Duodenal mucosa (tissue), 2 donors: ENCODE measurements around the gene UBAP1L.
"Not testable (repeated sequence)": the region's sequence is repeated elsewhere in the genome, so short reads cannot be mapped to it uniquely, and the experiment has no call there.

ENCODE experiments used
- H3K27ac ChIP-seq: one replicate; pipeline ENCODE4 v1.7.0; 2013; ENCODE audit warnings: low read depth, low read length
- H3K27me3 ChIP-seq, 2 donors: one replicate each; pipeline ENCODE4 v1.7.0; 2013; ENCODE audit warnings: low read length in 2 of 2, control low read depth in 1 of 2; ENCODE audit not compliant: insufficient read depth in 2 of 2, control insufficient read depth in 1 of 2
- H3K36me3 ChIP-seq, 2 donors: one replicate each; pipeline ENCODE4 v1.7.0; 2013; ENCODE audit warnings: low read length in 2 of 2, control low read depth in 1 of 2; ENCODE audit not compliant: insufficient read depth in 2 of 2, control insufficient read depth in 1 of 2
- H3K4me1 ChIP-seq, 2 donors: one replicate each; pipeline ENCODE4 v1.7.0; 2013; ENCODE audit warnings: low read length in 2 of 2, control low read depth in 1 of 2; ENCODE audit not compliant: insufficient read depth in 2 of 2, control insufficient read depth in 1 of 2
- H3K4me3 ChIP-seq, 2 donors: one replicate each; pipeline ENCODE4 v1.7.0; 2013; ENCODE audit warnings: low read length in 2 of 2, low read depth in 1 of 2
- H3K9ac ChIP-seq, 2 donors: one replicate each; pipeline ENCODE4 v1.7.0; 2013; ENCODE audit warnings: low read length in 2 of 2, low read depth in 1 of 2
- H3K9me3 ChIP-seq, 2 donors: one replicate each; pipeline ENCODE4 v1.7.0; 2013; ENCODE audit warnings: low read length in 2 of 2, control low read depth in 1 of 2; ENCODE audit not compliant: control insufficient read depth in 1 of 2

UBAP1L gene

GRCh38 chr15:65101411-65101890, 13.5 kb downstream of the UBAP1L start:
- no peaks in the 10 kb centered on the region for H3K9me3 ChIP-seq
- H3K27ac ChIP-seq, result no peak overlapping the region
- peaks cover 0 to 8% of the 10 kb centered on the region in 2 donors for H3K4me1 ChIP-seq
- no peak overlapping the region for H3K9ac ChIP-seq
- no peaks in the 10 kb centered on the region for H3K27me3 ChIP-seq
- peaks cover 25 to 43% of the 10 kb centered on the region in 2 donors for H3K36me3 ChIP-seq
- no peak overlapping the region for H3K4me3 ChIP-seq

GRCh38 chr15:65100442-65100841, 14.6 kb downstream of the UBAP1L start:
- Histone ChIP-seq H3K9ac (no peak overlapping the region), H3K4me3 (no peak overlapping the region), H3K9me3 (no peaks in the 10 kb centered on the region), H3K4me1 (peaks cover 7 to 9% of the 10 kb centered on the region in 2 donors), H3K27me3 (no peaks in the 10 kb centered on the region), H3K36me3 (peaks cover 25 to 35% of the 10 kb centered on the region in 2 donors), H3K27ac (no peak overlapping the region)

- not testable (repeated sequence) for H3K4me3 ChIP-seq, H3K9me3 ChIP-seq, H3K27me3 ChIP-seq, H3K9ac ChIP-seq, H3K27ac ChIP-seq
- Histone ChIP-seq H3K4me1 (peaks cover 13 to 16% of the 10 kb centered on the region in 2 donors), H3K36me3 (peaks cover 25 to 35% of the 10 kb centered on the region in 2 donors)
These were observed 15.2 kb downstream of the UBAP1L start for GRCh38 chr15:65099801-65100200.

- no peak overlapping the region for H3K9ac ChIP-seq
- no peak overlapping the region for H3K4me3 ChIP-seq
- H3K27ac ChIP-seq, result no peak overlapping the region
- peaks cover 25 to 35% of the 10 kb centered on the region in 2 donors for H3K36me3 ChIP-seq
- H3K27me3 ChIP-seq, result no peaks in the 10 kb centered on the region
- H3K4me1 ChIP-seq, result peaks cover 18 to 19% of the 10 kb centered on the region in 2 donors
- no peaks in the 10 kb centered on the region for H3K9me3 ChIP-seq
These were observed 15.7 kb downstream of the UBAP1L start for GRCh38 chr15:65099336-65099735.

GRCh38 chr15:65097651-65098263, 17.2 kb downstream of the UBAP1L start:
- no peak overlapping the region for H3K27ac ChIP-seq
- H3K4me1 ChIP-seq, result peaks cover 22 to 23% of the 10 kb centered on the region in 2 donors
- H3K36me3 ChIP-seq, result peaks cover 20 to 29% of the 10 kb centered on the region in 2 donors

GRCh38 chr15:65096481-65097385, 18.3 kb downstream of the UBAP1L start:
- no peaks in the 10 kb centered on the region for H3K9me3 ChIP-seq
- H3K4me3 ChIP-seq, result no peak overlapping the region
- H3K36me3 ChIP-seq, result peaks cover 20 to 29% of the 10 kb centered on the region in 2 donors
- no peaks in the 10 kb centered on the region for H3K27me3 ChIP-seq
- no peak overlapping the region for H3K9ac ChIP-seq
- H3K4me1 ChIP-seq, result peaks cover 22 to 23% of the 10 kb centered on the region in 2 donors
- no peak overlapping the region for H3K27ac ChIP-seq

More at GRCh38 chr15:65097651-65098263, 17.2 kb downstream of the UBAP1L start:
- no peaks in the 10 kb centered on the region for H3K9me3 ChIP-seq
- no peak overlapping the region for H3K4me3 ChIP-seq
- H3K27me3 ChIP-seq, result no peaks in the 10 kb centered on the region
- H3K9ac ChIP-seq, result no peak overlapping the region

GRCh38 chr15:65095747-65096104, 19.3 kb downstream of the UBAP1L start:
- H3K4me1 ChIP-seq, result peaks cover 21 to 22% of the 10 kb centered on the region in 2 donors
- H3K27ac ChIP-seq, result no peak overlapping the region
- no peak overlapping the region for H3K9ac ChIP-seq
- peaks cover 20 to 24% of the 10 kb centered on the region in 2 donors for H3K36me3 ChIP-seq
- no peaks in the 10 kb centered on the region for H3K27me3 ChIP-seq
- no peaks in the 10 kb centered on the region for H3K9me3 ChIP-seq
- no peak overlapping the region for H3K4me3 ChIP-seq

GRCh38 chr15:65095011-65095746, 19.8 kb downstream of the UBAP1L start:
- no peak overlapping the region for H3K27ac ChIP-seq
- H3K9ac ChIP-seq, result peak overlapping the region in 1 of 2 donors; percentile 20

GRCh38 chr15:65094294-65094995, 20.6 kb downstream of the UBAP1L start:
- peaks cover 19 to 29% of the 10 kb centered on the region in 2 donors for H3K4me1 ChIP-seq
- peaks cover 17 to 19% of the 10 kb centered on the region in 2 donors for H3K36me3 ChIP-seq
- H3K4me3 ChIP-seq, result no peak overlapping the region
- H3K27me3 ChIP-seq, result no peaks in the 10 kb centered on the region
- no peak overlapping the region for H3K27ac ChIP-seq
- no peak overlapping the region for H3K9ac ChIP-seq
- no peaks in the 10 kb centered on the region for H3K9me3 ChIP-seq

More at GRCh38 chr15:65095011-65095746, 19.8 kb downstream of the UBAP1L start:
- Histone ChIP-seq H3K9me3 (no peaks in the 10 kb centered on the region), H3K4me1 (peaks cover 15 to 22% of the 10 kb centered on the region in 2 donors), H3K36me3 (peaks cover 20 to 21% of the 10 kb centered on the region in 2 donors), H3K27me3 (no peaks in the 10 kb centered on the region), H3K4me3 (no peak overlapping the region)
